Anterior cingulate cortex (tissue), 58 donors: Measurements from ENCODE around the gene KDR.

Source experiments
- DNase-seq, 58 donors: peaks; one replicate each; lab custom pipeline; 2025; lab: John Stamatoyannopoulos, UW

KDR gene

GRCh38 chr4:55032179-55032578, 93.2 kb downstream of the KDR start:
- no peak for DNase-seq

- no peak for DNase-seq
These were observed 94.2 kb downstream of the KDR start for GRCh38 chr4:55031158-55031557.

GRCh38 chr4:55030589-55030988, 94.8 kb downstream of the KDR start:
- DNase-seq = no peak

- DNase-seq = no peak
These were observed 95.4 kb downstream of the KDR start for GRCh38 chr4:55029821-55030503.

- no peak for DNase-seq
These were observed 96.1 kb downstream of the KDR start for GRCh38 chr4:55029321-55029720.
